OCI-LY3 (cell line): ENCODE measurements around the gene TNS4.

ENCODE experiments used
- H2AFZ ChIP-seq: fragments of 200-600, 300-600 bp; shearing (Covaris generic); 2 replicates; pipeline ENCODE4 v1.6.0; 2014; ENCODE audit warnings: antibody characterized with exemption, low read depth, low read length
- H3K27ac ChIP-seq: fragments of 200-600, 300-600 bp; sonication (generic); 2 replicates; pipeline ENCODE4 v1.5.1; 2014; ENCODE audit warnings: mild to moderate bottlenecking, low read length, moderate library complexity, mixed read lengths
- H3K27me3 ChIP-seq: fragments of 200-600, 300-600 bp; sonication (generic); 2 replicates; pipeline ENCODE4 v1.6.1; 2014; ENCODE audit warnings: low read depth, low read length, mixed read lengths
- H3K36me3 ChIP-seq: fragments of 200-600, 300-600 bp; sonication (generic); replicated peaks from 2 replicates; pipeline ENCODE3; 2014; ENCODE audit warnings: low read depth, low read length, mixed read lengths
- H3K4me1 ChIP-seq: fragments of 300-600, 200-600 bp; sonication (generic); 2 replicates; pipeline ENCODE4 v1.6.1; 2014; ENCODE audit warnings: low read length, mixed read lengths
- H3K4me2 ChIP-seq: fragments of 200-600, 300-600 bp; sonication (generic); 2 replicates; pipeline ENCODE4 v1.6.1; 2014; ENCODE audit warnings: low read length, mixed read lengths
- H3K4me3 ChIP-seq: fragments of 300-600, 200-600 bp; sonication (generic); 2 replicates; pipeline ENCODE4 v1.5.1; 2014; ENCODE audit warnings: antibody characterized with exemption, mild to moderate bottlenecking, low read length, moderate library complexity
- H3K79me2 ChIP-seq: fragments of 300-600, 200-600 bp; shearing (Covaris generic); 2 replicates; pipeline ENCODE4 v1.6.1; 2014; ENCODE audit warnings: mild to moderate bottlenecking, low read length, mixed read lengths
- H3K9ac ChIP-seq: fragments of 300-600, 200-600 bp; shearing (Covaris generic); 2 replicates; pipeline ENCODE4 v1.6.0; 2014; ENCODE audit warnings: mild to moderate bottlenecking, low read length, moderate library complexity
- H3K9me3 ChIP-seq: fragments of 200-600, 300-600 bp; shearing (Covaris generic); 2 replicates; pipeline ENCODE4 v1.6.1; 2014; ENCODE audit warnings: low read length, mixed read lengths; ENCODE audit not compliant: insufficient read depth
- H4K20me1 ChIP-seq: fragments of 200-600, 300-600 bp; sonication (generic); 2 replicates; pipeline ENCODE4 v1.6.1; 2016; ENCODE audit warnings: low read length, mixed read lengths; ENCODE audit not compliant: insufficient read depth
- CTCF ChIP-seq: fragments of 200-600, 300-600 bp; sonication (generic); IDR thresholded peaks from 2 replicates; pipeline ENCODE4 v1.5.1; 2014; ENCODE audit warnings: antibody characterized with exemption, low read length, low read depth
- EZH2phosphoT487 ChIP-seq: fragments of 200-600 bp; shearing (Covaris generic); IDR thresholded peaks from 2 replicates; pipeline ENCODE4 v1.6.1; 2018; ENCODE audit warnings: antibody characterized with exemption, mixed run types, low read depth

TNS4 gene

GRCh38 chr17:40459636-40460603 lies 41.5 kb downstream of the TNS4 start:
- no peak for TF ChIP-seq EZH2phosphoT487
- TF ChIP-seq CTCF, result no peak
- H3K9me3 ChIP-seq, result no peaks in the 10 kb centered on the region
- H3K9ac ChIP-seq, result no peak overlapping the region
- peaks cover 20% of the 10 kb centered on the region for H3K36me3 ChIP-seq
- no peaks in the 10 kb centered on the region for H4K20me1 ChIP-seq
- no peak overlapping the region for H3K27ac ChIP-seq
- no peak overlapping the region for H3K4me2 ChIP-seq
- no peaks in the 10 kb centered on the region for H3K79me2 ChIP-seq
- H3K4me1 ChIP-seq, result no peaks in the 10 kb centered on the region
- H3K27me3 ChIP-seq, result no peaks in the 10 kb centered on the region
- H2AFZ ChIP-seq, result no peak overlapping the region
- H3K4me3 ChIP-seq, result no peak overlapping the region

- Histone ChIP-seq H4K20me1 (no peaks in the 10 kb centered on the region; the same call in 1 of the 2 replicates), H3K4me2 (no peak overlapping the region), H3K27me3 (no peaks in the 10 kb centered on the region), H3K9ac (no peak overlapping the region), H2AFZ (no peak overlapping the region), H3K4me1 (no peaks in the 10 kb centered on the region), H3K79me2 (no peaks in the 10 kb centered on the region), H3K36me3 (peaks cover 28% of the 10 kb centered on the region), H3K4me3 (no peak overlapping the region), H3K9me3 (no peaks in the 10 kb centered on the region), H3K27ac (no peak overlapping the region)
- TF ChIP-seq CTCF (no peak), EZH2phosphoT487 (no peak)
Measured at GRCh38 chr17:40458851-40459482, 42.5 kb downstream of the TNS4 start.

DNA sequence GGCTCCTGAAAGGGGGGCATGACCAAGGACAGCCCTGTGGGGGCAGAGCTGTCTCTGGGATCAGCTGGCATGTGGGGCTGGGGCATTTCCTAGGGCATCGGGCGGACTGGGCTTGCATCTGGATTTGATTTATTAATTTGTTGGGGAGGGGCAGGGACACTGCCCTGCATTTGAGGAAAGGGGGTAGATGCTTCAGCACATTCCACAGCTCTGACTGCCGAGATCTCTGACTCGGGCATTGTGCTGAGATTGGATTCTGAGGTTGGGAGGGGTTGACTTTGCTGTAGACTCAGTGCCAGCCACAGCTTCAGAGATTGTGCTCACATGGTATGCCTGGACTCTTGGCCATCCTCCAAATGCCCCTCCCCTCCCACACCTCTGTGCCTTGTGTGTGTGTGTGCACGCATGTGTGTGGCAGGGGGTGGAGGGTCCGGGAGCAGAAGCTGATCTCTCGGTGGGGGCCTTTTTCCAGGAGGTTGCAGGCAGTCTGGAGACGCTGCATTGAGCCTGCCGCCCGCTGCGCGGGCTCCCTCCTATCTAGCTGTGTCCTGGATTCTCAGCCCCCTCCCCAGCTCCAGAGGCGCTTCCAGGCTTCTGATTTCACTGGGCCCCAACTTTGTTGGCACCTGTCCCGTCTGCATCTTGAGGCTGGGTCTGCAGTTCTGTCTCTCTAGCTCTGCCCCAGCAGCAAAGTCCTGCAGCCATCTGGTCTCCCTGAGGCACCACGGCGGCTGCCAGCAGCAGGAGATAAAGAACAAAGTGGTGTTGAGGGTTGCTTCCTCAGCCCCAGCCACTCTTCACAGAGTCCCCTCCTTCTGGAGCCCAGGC lies 43.2 kb downstream of the TNS4 start:
- Histone ChIP-seq H3K9ac (no peak overlapping the region), H3K36me3 (peaks cover 33% of the 10 kb centered on the region)

More for the DNA sequence above, 43.2 kb downstream of the TNS4 start:
- no peaks in the 10 kb centered on the region for H3K79me2 ChIP-seq
- no peak overlapping the region for H3K4me3 ChIP-seq
- H3K27ac ChIP-seq, result no peak overlapping the region
- TF ChIP-seq CTCF (no peak), EZH2phosphoT487 (no peak)
- H3K4me2 ChIP-seq, result no peak overlapping the region
- no peak overlapping the region for H2AFZ ChIP-seq
- no peaks in the 10 kb centered on the region for H3K4me1 ChIP-seq
- no peaks in the 10 kb centered on the region for H3K27me3 ChIP-seq
- no peaks in the 10 kb centered on the region for H3K9me3 ChIP-seq
- no peaks in the 10 kb centered on the region; the same call in 1 of the 2 replicates for H4K20me1 ChIP-seq
